ENCODE measurements around the gene SOX13.
A peak's percentile ranks its signal among the peaks of the same experiment; 100 is the strongest.

- TF ChIP-seq CTCF (IDR thresholded peaks at IDR 0.05) (peak; percentile 85 to 97 (median 87)), EP300 (IDR thresholded peaks at IDR 0.05) (no peak), POLR2A (IDR thresholded peaks at IDR 0.05) (peak; percentile 11)
These were observed 56.3 kb downstream of the SOX13 start for GRCh38 chr1:204128964-204129896.
